Kidney epithelial cell (primary cell): ENCODE results near the gene ELMO3. TPM values are rescaled to one million over a fixed set of nuclear protein-coding genes. Genes with fewer than 3 reads are reported as not detected.

Experiments
- DNase-seq: peaks from one replicate; pipeline ENCODE4 v3.0.0-alpha.2; 2010; ENCODE audit warnings: low read depth
- H3K27me3 ChIP-seq: 2 replicates; pipeline ENCODE4 v1.6.0; 2011; ENCODE audit warnings: low read length; ENCODE audit not compliant: control insufficient read depth, insufficient read depth
- H3K36me3 ChIP-seq: 2 replicates; pipeline ENCODE4 v1.5.1; 2011; ENCODE audit warnings: low read length; ENCODE audit not compliant: control insufficient read depth, insufficient read depth
- H3K4me3 ChIP-seq: 2 replicates; pipeline ENCODE4 v1.5.1; 2011; ENCODE audit warnings: low read depth, mild to moderate bottlenecking, control low read depth, low read length
- CTCF ChIP-seq: IDR thresholded peaks from 2 replicates; pipeline ENCODE4 v1.5.1; 2011; ENCODE audit warnings: mild to moderate bottlenecking, moderate library complexity, low read length, control low read depth, inconsistent platforms; ENCODE audit not compliant: insufficient read depth, poor library complexity, severe bottlenecking
- total RNA-seq: library from RNA; depleted of rRNA; stranded (reverse); fragments of >200 nt; gene quantifications from 2 replicates; pipeline ENCODE4 v1.2.3, GENCODE V29; 2015

ELMO3 gene
- total RNA-seq, 1 donor from 2014 or later, result 5.9 TPM

- TF ChIP-seq CTCF, result no peak
- DNase-seq, result peak; percentile 93
These were observed 15.1 kb upstream of the ELMO3 start, which contains the start of gene MATCAP1 for GRCh38 chr16:67183627-67184452. Gene MATCAP1 (minus strand): TSS chr16:67183963. CDS start chr16:67180610, 3,353 bp downstream.

GRCh38 chr16:67184453-67184994 is 14.4 kb upstream of the ELMO3 start:
- Histone ChIP-seq H3K4me3 (peak overlapping the region; percentile 63), H3K36me3 (no peaks in the 10 kb centered on the region), H3K27me3 (peaks cover 6% of the 10 kb centered on the region)
- DNase-seq, result no peak
- TF ChIP-seq CTCF, result no peak

More at GRCh38 chr16:67183627-67184452, 15.1 kb upstream of the ELMO3 start, which contains the start of gene MATCAP1:
- H3K36me3 ChIP-seq, result no peaks in the 10 kb centered on the region
- peaks cover 6% of the 10 kb centered on the region for H3K27me3 ChIP-seq
- peak within 1 kb of the TSS; percentile 63 for H3K4me3 ChIP-seq

GRCh38 chr16:67184995-67185650 is 13.8 kb upstream of the ELMO3 start:
- peaks cover 6% of the 10 kb centered on the region for H3K27me3 ChIP-seq
- TF ChIP-seq CTCF, result peak; percentile 95
- H3K4me3 ChIP-seq, result no peak overlapping the region
- H3K36me3 ChIP-seq, result no peaks in the 10 kb centered on the region
- DNase-seq, result no peak

GRCh38 chr16:67185651-67186134 is 13.2 kb upstream of the ELMO3 start:
- Histone ChIP-seq H3K36me3 (no peaks in the 10 kb centered on the region), H3K27me3 (peaks cover 6% of the 10 kb centered on the region), H3K4me3 (no peak overlapping the region)
- DNase-seq, result no peak
- TF ChIP-seq CTCF, result no peak

- H3K27me3 ChIP-seq, result peaks cover 6% of the 10 kb centered on the region
- no peak for DNase-seq
- no peak overlapping the region for H3K4me3 ChIP-seq
- TF ChIP-seq CTCF, result no peak
- no peaks in the 10 kb centered on the region for H3K36me3 ChIP-seq
These were observed 12.4 kb upstream of the ELMO3 start for GRCh38 chr16:67186550-67186950.
